ENCODE measurements around the gene AAK1. TPM values are rescaled to one million over a fixed set of nuclear protein-coding genes. Genes with fewer than 3 reads are reported as not detected.

Gene AAK1
- total and polyA plus RNA-seq, 4 donors: 10.0 to 56.2 (median 27.3) TPM

GRCh38 chr2:69582582-69583176 is 60.9 kb downstream of the AAK1 start:
- Histone ChIP-seq H3K9me3 (ENCODE audit: control insufficient read depth in 4 of 4, insufficient read depth in 3 of 4, low read length in 3 of 4) (no peaks in the 10 kb centered on the region), H3K27me3 (ENCODE audit: control insufficient read depth in 3 of 3, insufficient read depth in 3 of 3, low read length in 2 of 3) (no peaks in the 10 kb centered on the region), H3K9ac (ENCODE audit: insufficient read depth in 1 of 2, low read length in 2 of 2) (no peak overlapping the region), H3K4me3 (no peak overlapping the region), H3K27ac (ENCODE audit: low read depth in 1 of 2, low read length in 1 of 2) (peak overlapping the region in 1 of 2 donors; percentile 70), H3K4me1 (ENCODE audit: control insufficient read depth in 5 of 5, insufficient read depth in 5 of 5, low read length in 5 of 5) (peaks cover 0 to 45% (median 6%) of the 10 kb centered on the region in 5 donors), H3K36me3 (ENCODE audit: control insufficient read depth in 4 of 4, insufficient read depth in 4 of 4, low read length in 4 of 4) (no peaks in the 10 kb centered on the region)
- DNase-seq (peak in 1 of 3 donors; percentile 18), ATAC-seq (ENCODE audit: insufficient read depth, low FRiP score) (no peak)
- no peak for TF ChIP-seq CTCF (IDR thresholded peaks at IDR 0.05; ENCODE audit: control extremely low read depth, extremely low read depth)
- WGBS, 2 donors: 19 to 30% methylated on average over 3 of the region's 3 CpGs

GRCh38 chr2:69581774-69582581 is 61.6 kb downstream of the AAK1 start:
- Histone ChIP-seq H3K36me3 (ENCODE audit: control insufficient read depth in 4 of 4, insufficient read depth in 4 of 4, low read length in 4 of 4) (no peaks in the 10 kb centered on the region), H3K27me3 (ENCODE audit: control insufficient read depth in 3 of 3, insufficient read depth in 3 of 3, low read length in 2 of 3) (no peaks in the 10 kb centered on the region), H3K4me1 (ENCODE audit: control insufficient read depth in 5 of 5, insufficient read depth in 5 of 5, low read length in 5 of 5) (peaks cover 0 to 45% (median 11%) of the 10 kb centered on the region in 5 donors), H3K9ac (ENCODE audit: insufficient read depth in 1 of 2, low read length in 2 of 2) (no peak overlapping the region), H3K27ac (ENCODE audit: low read depth in 1 of 2, low read length in 1 of 2) (peak overlapping the region in 1 of 2 donors; percentile 69), H3K4me3 (no peak overlapping the region), H3K9me3 (ENCODE audit: control insufficient read depth in 4 of 4, insufficient read depth in 3 of 4, low read length in 3 of 4) (no peaks in the 10 kb centered on the region)
- ATAC-seq (ENCODE audit: insufficient read depth, low FRiP score) (peak; percentile 43), DNase-seq (peak; percentile 12 to 25 (median 23))
- 32 to 55% methylated on average over 14 of the region's 14 CpGs for WGBS, 2 donors
- no peak for TF ChIP-seq CTCF (IDR thresholded peaks at IDR 0.05; ENCODE audit: control extremely low read depth, extremely low read depth)

DNA sequence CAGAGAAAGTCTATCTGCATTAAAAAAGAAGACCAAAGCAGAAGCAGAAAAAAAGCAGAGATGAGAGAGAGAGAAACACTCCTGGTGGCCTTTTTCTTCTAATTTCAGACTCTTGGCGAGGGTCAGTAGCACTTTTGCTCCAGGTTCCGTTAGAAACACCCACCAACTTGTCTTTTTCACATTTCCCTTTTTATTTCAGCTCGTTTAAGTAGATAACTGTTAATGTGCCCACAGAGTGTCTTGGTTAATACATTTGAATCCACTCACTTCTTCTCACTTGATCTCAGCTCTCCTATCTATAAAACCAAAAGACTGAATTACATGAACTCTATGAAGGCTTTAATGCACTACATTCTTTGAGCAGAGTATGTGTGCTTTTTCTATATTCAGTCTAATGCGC is 63.1 kb downstream of the AAK1 start:
- Histone ChIP-seq H3K27me3 (ENCODE audit: control insufficient read depth in 3 of 3, insufficient read depth in 3 of 3, low read length in 2 of 3) (no peaks in the 10 kb centered on the region), H3K27ac (ENCODE audit: low read depth in 1 of 2, low read length in 1 of 2) (no peak overlapping the region), H3K9me3 (ENCODE audit: control insufficient read depth in 4 of 4, insufficient read depth in 3 of 4, low read length in 3 of 4) (no peaks in the 10 kb centered on the region), H3K4me3 (no peak overlapping the region), H3K36me3 (ENCODE audit: control insufficient read depth in 4 of 4, insufficient read depth in 4 of 4, low read length in 4 of 4) (no peaks in the 10 kb centered on the region), H3K4me1 (ENCODE audit: control insufficient read depth in 5 of 5, insufficient read depth in 5 of 5, low read length in 5 of 5) (peaks cover 0 to 43% (median 11%) of the 10 kb centered on the region in 5 donors), H3K9ac (ENCODE audit: insufficient read depth in 1 of 2, low read length in 2 of 2) (no peak overlapping the region)
- TF ChIP-seq CTCF (IDR thresholded peaks at IDR 0.05; ENCODE audit: control extremely low read depth, extremely low read depth): no peak
- WGBS, 2 donors: 64 to 76% methylated on average over 4 of the region's 4 CpGs
- ATAC-seq (ENCODE audit: insufficient read depth, low FRiP score) (no peak), DNase-seq (no peak)

All from lung (tissue), 12 donors.